Measurements from ENCODE around the gene RP9.

The RP9 gene

GRCh38 chr7:33109005-33109757, at the start of gene RP9:
RP9 (minus strand) TSS chr7:33109404; CDS start chr7:33109372, 32 bp downstream.
- peak; percentile 82 for DNase-seq

- no peak for DNase-seq
These were observed 48.6 kb upstream of the RP9 start for GRCh38 chr7:33157781-33158180.

- DNase-seq, result no peak
These were observed 48.1 kb upstream of the RP9 start for GRCh38 chr7:33157311-33157710.

- DNase-seq, result no peak
These were observed 47.2 kb upstream of the RP9 start for GRCh38 chr7:33156441-33156840.

GRCh38 chr7:33155811-33156210, 46.6 kb upstream of the RP9 start:
- no peak for DNase-seq

GRCh38 chr7:33152087-33152486, 42.9 kb upstream of the RP9 start:
- DNase-seq, result no peak

- no peak for DNase-seq
These were observed 36.0 kb upstream of the RP9 start for GRCh38 chr7:33145156-33145555.

- no peak for DNase-seq
These were observed 35.0 kb upstream of the RP9 start for GRCh38 chr7:33143996-33144718.

- DNase-seq, result no peak
These were observed 33.4 kb upstream of the RP9 start for GRCh38 chr7:33142585-33142984.

- no peak for DNase-seq
These were observed 27.9 kb upstream of the RP9 start for GRCh38 chr7:33137103-33137502.

- DNase-seq, result peak in 1 of 2 donors; percentile 15
These were observed 21.0 kb upstream of the RP9 start for GRCh38 chr7:33130184-33130583.

GRCh38 chr7:33129806-33130153, 20.6 kb upstream of the RP9 start:
- no peak for DNase-seq

- peak; percentile 89 to 91 for DNase-seq
These were observed 20.0 kb upstream of the RP9 start, which contains the start of gene BBS9 for GRCh38 chr7:33128990-33129805. BBS9 (plus strand) TSS chr7:33129564; CDS start chr7:33146253, 16,689 bp downstream.

GRCh38 chr7:33128631-33128989, 19.4 kb upstream of the RP9 start:
- DNase-seq, result no peak

GRCh38 chr7:33127085-33127484, 17.9 kb upstream of the RP9 start:
- DNase-seq, result no peak

- no peak for DNase-seq
These were observed 9.2 kb upstream of the RP9 start for GRCh38 chr7:33118383-33118782.

- no peak for DNase-seq
These were observed 5.8 kb upstream of the RP9 start for GRCh38 chr7:33114976-33115375.

- DNase-seq, result no peak
These were observed 2.4 kb upstream of the RP9 start for GRCh38 chr7:33111614-33112013.

GRCh38 chr7:33109758-33110238, 594 bp upstream of the RP9 start:
- no peak for DNase-seq

- DNase-seq, result peak in 1 of 2 donors; percentile 22
These were observed 625 bp downstream of the RP9 start for GRCh38 chr7:33108554-33109004.

- peak; percentile 57 to 72 for DNase-seq
These were observed 1.8 kb downstream of the RP9 start for GRCh38 chr7:33107136-33108066.

- DNase-seq, result no peak
These were observed 7.3 kb downstream of the RP9 start for GRCh38 chr7:33101906-33102305.
